Caco-2 (cell line): ENCODE measurements around the gene GFAP. TPM values are rescaled to one million over a fixed set of nuclear protein-coding genes. Genes with fewer than 3 reads are reported as not detected.
A peak's percentile ranks its signal among the peaks of the same experiment; 100 is the strongest.

Source experiments
- BruUV-seq: library from RNA; stranded (reverse); fragments of 400-500 nt; replicated peaks from 2 replicates; lab custom pipeline; 2021; lab: Mats Ljungman, UMichigan
- CTCF ChIA-PET: fragments of 300-600 bp; sonication (Branson Sonifier 250); formaldehyde crosslinking; loops from one replicate; lab custom pipeline; 2022; ENCODE audit warnings: antibody characterized with exemption; lab: Charles Lee
- POLR2A ChIA-PET: fragments of 300-600 bp; sonication (Branson Sonifier 250); formaldehyde crosslinking; loops from one replicate; lab custom pipeline; 2022; ENCODE audit warnings: antibody characterized with exemption; lab: Charles Lee
- DNase-seq, 2 experiments: peaks; one replicate each; pipeline versions ENCODE4 v3.0.0 to v3.0.0-alpha.2; 2020 to 2022
- H3K27me3 ChIP-seq: replicated peaks from 2 replicates; pipeline ENCODE4 v1.6.0; 2011; ENCODE audit warnings: low read length; ENCODE audit not compliant: control insufficient read depth, insufficient read depth
- H3K36me3 ChIP-seq: 2 replicates; pipeline ENCODE4 v1.5.1; 2011; ENCODE audit warnings: low read length; ENCODE audit not compliant: control insufficient read depth, insufficient read depth
- H3K4me1 ChIP-seq: fragments of 250-450 bp; sonication (Bioruptor Pico); 2 replicates; pipeline ENCODE4 v1.5.1; 2020; ENCODE audit warnings: mild to moderate bottlenecking
- H3K4me3 ChIP-seq: 2 replicates; pipeline ENCODE4 v1.5.1; 2011; ENCODE audit warnings: low read depth, mild to moderate bottlenecking, control low read depth, low read length
- H3K9me3 ChIP-seq: fragments of 250-450 bp; sonication (Bioruptor Pico); 2 replicates; pipeline ENCODE4 v1.5.1; 2020; ENCODE audit warnings: mild to moderate bottlenecking, moderate library complexity
- H3K27ac Mint-ChIP-seq: one replicate; pipeline ENCODE4 v1.8.0; 2022; ENCODE audit warnings: mixed read lengths; ENCODE audit not compliant: unreplicated experiment
- H3K27me3 Mint-ChIP-seq: one replicate; pipeline ENCODE4 v1.8.0; 2022; ENCODE audit warnings: mixed read lengths; ENCODE audit not compliant: insufficient read depth, unreplicated experiment
- H3K36me3 Mint-ChIP-seq: one replicate; pipeline ENCODE4 v1.8.0; 2022; ENCODE audit warnings: mild to moderate bottlenecking, mixed read lengths; ENCODE audit not compliant: insufficient read depth, unreplicated experiment
- H3K4me1 Mint-ChIP-seq: one replicate; pipeline ENCODE4 v1.8.0; 2022; ENCODE audit warnings: low read depth, mixed read lengths; ENCODE audit not compliant: unreplicated experiment
- H3K4me3 Mint-ChIP-seq: one replicate; pipeline ENCODE4 v1.8.0; 2022; ENCODE audit warnings: mild to moderate bottlenecking, moderate library complexity, mixed read lengths; ENCODE audit not compliant: unreplicated experiment
- H3K9me3 Mint-ChIP-seq: one replicate; pipeline ENCODE4 v1.8.0; 2022; ENCODE audit warnings: mixed read lengths; ENCODE audit not compliant: unreplicated experiment
- CTCF ChIP-seq, 2 experiments: fragments of 200-600 bp in 1 of 2; IDR thresholded peaks; 1 replicate in 1 of 2; 2 replicates in 1 of 2; pipeline versions ENCODE4 v1.5.1 to v1.8.0; 2011 to 2022; ENCODE audit warnings: antibody characterized with exemption in 1 of 2, control low read depth in 1 of 2, inconsistent platforms in 1 of 2, low read depth in 1 of 2, low read length in 1 of 2, mild to moderate bottlenecking in 1 of 2, moderate library complexity in 1 of 2; ENCODE audit not compliant: insufficient read depth in 1 of 2, severe bottlenecking in 1 of 2, unreplicated experiment in 1 of 2
- intact Hi-C: fragments of 100-400 bp; cut with micrococcal nuclease; formaldehyde crosslinking; loops from one replicate; pipeline ENCODE4 v1.10.0; 2022; ENCODE audit not compliant: unreplicated experiment
- total RNA-seq: library from RNA; stranded (reverse); gene quantifications from 2 replicates; pipeline ENCODE4 v1.2.3, GENCODE V29; 2022

GFAP gene
- total RNA-seq, 1 experiment from 2014 or later = not detected

DNA sequence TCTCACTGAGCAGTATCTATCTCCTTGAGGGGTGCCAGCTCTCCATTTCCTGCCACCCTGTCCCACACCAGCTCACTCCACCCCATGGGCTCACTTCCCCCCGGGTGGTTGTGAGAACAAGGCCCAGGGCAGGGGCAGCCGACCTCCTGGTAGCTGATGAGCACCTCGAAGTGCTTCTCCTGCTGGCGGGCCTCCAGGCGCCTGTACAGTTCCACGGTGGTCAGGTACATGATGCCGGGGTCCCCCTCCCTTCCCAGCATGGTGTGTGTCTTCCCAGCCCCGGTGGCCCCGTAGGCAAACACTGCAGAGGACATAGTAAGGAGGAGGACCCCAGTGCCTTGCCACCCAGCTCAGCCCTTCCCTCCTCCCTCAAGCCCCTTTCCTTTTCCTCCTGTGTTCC lies 19.8 kb upstream of the GFAP start:
- Histone ChIP-seq H3K4me1 (peaks cover 5% of the 10 kb centered on the region), H3K27me3 (no peaks in the 10 kb centered on the region), H3K9me3 (no peaks in the 10 kb centered on the region; the same call in 1 of the 2 replicates), H3K4me3 (no peak overlapping the region), H3K36me3 (peaks cover 2% of the 10 kb centered on the region)
- no TSS peak for BruUV-seq
- Mint-ChIP-seq H3K36me3 (peaks cover 84% of the 10 kb centered on the region), H3K27ac (no peak overlapping the region), H3K27me3 (no peaks in the 10 kb centered on the region), H3K4me1 (peaks cover 4% of the 10 kb centered on the region), H3K4me3 (no peak overlapping the region), H3K9me3 (no peaks in the 10 kb centered on the region)
- CTCF ChIA-PET = no interaction called here
- DNase-seq = no peak
- intact Hi-C loops = no loop called here
- POLR2A ChIA-PET = no interaction called here
- no peak for TF ChIP-seq CTCF (IDR thresholded peaks at IDR 0.05; ENCODE audit: insufficient read depth in 1 of 2, low read depth in 1 of 2, low read length in 1 of 2, severe bottlenecking in 1 of 2, unreplicated experiment in 1 of 2)

DNA sequence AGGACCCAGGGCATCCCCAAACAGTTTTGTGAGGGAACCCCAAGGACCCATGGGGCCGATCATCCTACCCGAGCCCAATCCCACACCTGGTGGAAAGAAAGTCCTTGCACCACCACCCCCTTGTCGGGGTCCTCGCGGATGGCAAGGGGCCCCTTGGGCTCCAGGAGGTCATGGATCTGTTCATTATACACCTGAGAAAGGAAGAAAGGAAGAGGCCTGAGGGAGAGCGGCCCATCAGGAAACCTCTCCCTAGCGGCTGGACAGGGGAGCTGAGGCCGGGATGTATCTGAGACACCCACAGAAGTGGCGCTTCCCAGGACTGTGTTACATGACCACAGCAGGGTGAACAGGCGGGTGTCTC lies 19.4 kb upstream of the GFAP start:
- Mint-ChIP-seq H3K27me3 (no peaks in the 10 kb centered on the region), H3K9me3 (no peaks in the 10 kb centered on the region), H3K27ac (no peak overlapping the region), H3K4me3 (no peak overlapping the region), H3K4me1 (peaks cover under 1% of the 10 kb centered on the region), H3K36me3 (peaks cover 84% of the 10 kb centered on the region)
- H3K4me3 ChIP-seq = no peak overlapping the region
- POLR2A ChIA-PET = no interaction called here
- no peaks in the 10 kb centered on the region for H3K27me3 ChIP-seq
- TF ChIP-seq CTCF (IDR thresholded peaks at IDR 0.05; ENCODE audit: insufficient read depth in 1 of 2, low read depth in 1 of 2, low read length in 1 of 2, severe bottlenecking in 1 of 2, unreplicated experiment in 1 of 2) = no peak
- no TSS peak for BruUV-seq
- peaks cover under 1% of the 10 kb centered on the region; the same call in 1 of the 2 replicates for H3K4me1 ChIP-seq
- H3K9me3 ChIP-seq = no peaks in the 10 kb centered on the region; the same call in 1 of the 2 replicates
- DNase-seq = no peak
- H3K36me3 ChIP-seq = peaks cover 2% of the 10 kb centered on the region
- CTCF ChIA-PET = no interaction called here
- intact Hi-C loops = no loop called here

DNA sequence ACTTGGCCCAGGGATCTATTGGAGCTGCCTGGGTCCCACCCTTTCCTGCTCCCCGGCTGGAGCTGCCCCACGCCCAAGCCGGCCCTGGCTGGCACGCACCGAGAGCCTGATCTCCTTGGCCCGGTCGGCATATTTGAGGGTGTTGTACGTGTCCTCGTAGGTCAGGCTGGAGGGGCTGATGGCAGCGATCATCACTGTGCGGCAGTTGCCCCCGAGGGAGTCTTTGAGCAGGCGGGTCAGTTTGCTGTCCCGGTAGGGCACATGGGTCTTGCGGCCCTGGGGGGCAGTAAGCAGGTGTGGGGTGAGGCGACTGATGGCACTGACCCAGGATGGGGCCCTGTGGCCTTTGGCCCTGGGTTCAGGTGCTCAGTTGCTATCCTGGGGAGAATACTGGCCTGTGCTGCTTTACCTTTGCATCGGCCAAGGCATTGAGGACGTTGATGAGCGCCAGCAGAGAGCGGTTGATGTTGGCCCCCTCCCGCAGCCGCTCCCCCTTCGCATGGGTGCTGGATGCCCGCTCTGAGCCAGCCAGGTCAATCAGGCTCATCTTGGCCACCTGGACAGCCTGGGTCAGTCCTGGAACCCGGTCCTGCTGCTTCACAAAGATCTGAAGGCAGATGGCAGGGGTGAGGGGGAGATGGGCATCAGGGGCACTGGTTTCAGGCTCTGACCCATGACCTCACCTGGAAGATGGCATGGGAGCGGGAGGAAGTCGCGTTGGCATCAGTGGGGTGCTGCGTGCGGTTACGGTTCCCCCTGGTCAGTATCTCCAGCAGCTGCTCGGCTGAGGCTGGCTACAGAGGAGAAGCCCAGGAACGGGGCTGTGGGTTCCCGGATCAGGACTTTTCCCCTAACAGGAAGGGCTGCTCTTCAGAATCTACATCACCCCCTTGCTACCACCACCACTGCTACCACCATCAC lies 18.8 kb upstream of the GFAP start:
- ChIA-PET CTCF (no interaction called here), POLR2A (no interaction called here)
- H3K9me3 Mint-ChIP-seq = no peaks in the 10 kb centered on the region
- H3K4me1 Mint-ChIP-seq = no peaks in the 10 kb centered on the region
- intact Hi-C loops = no loop called here
- BruUV-seq = no TSS peak
- Histone ChIP-seq H3K4me1 (no peaks in the 10 kb centered on the region), H3K9me3 (no peaks in the 10 kb centered on the region; the same call in 1 of the 2 replicates), H3K4me3 (no peak overlapping the region), H3K36me3 (peaks cover 4% of the 10 kb centered on the region), H3K27me3 (no peaks in the 10 kb centered on the region)
- H3K27ac Mint-ChIP-seq = no peak overlapping the region
- H3K36me3 Mint-ChIP-seq = peaks cover 84% of the 10 kb centered on the region
- TF ChIP-seq CTCF (IDR thresholded peaks at IDR 0.05; ENCODE audit: insufficient read depth in 1 of 2, low read depth in 1 of 2, low read length in 1 of 2, severe bottlenecking in 1 of 2, unreplicated experiment in 1 of 2) = no peak
- no peak overlapping the region for H3K4me3 Mint-ChIP-seq
- peak in 1 of 2 experiments; percentile 32 for DNase-seq
- H3K27me3 Mint-ChIP-seq = no peaks in the 10 kb centered on the region
